ENCODE data around the gene SLC4A4. TPM values are rescaled to one million over a fixed set of nuclear protein-coding genes. Genes with fewer than 3 reads are reported as not detected.
"Not testable (repeated sequence)": the region's sequence is repeated elsewhere in the genome, so short reads cannot be mapped to it uniquely, and the experiment has no call there.

The SLC4A4 gene
- total and polyA plus RNA-seq, 12 donors = 0.24 to 1.5 (median 0.59) TPM

GRCh38 chr4:71402616-71403015 is 63.8 kb downstream of the SLC4A4 start:
- TF ChIP-seq POLR2A (IDR thresholded peaks at IDR 0.05) = no peak
- no peak for TF ChIP-seq CTCF (IDR thresholded peaks at IDR 0.05)
- intact Hi-C loops (cut with DNase I) = no loop called here

GRCh38 chr4:71404049-71404448 is 65.2 kb downstream of the SLC4A4 start:
- H3K4me1 ChIP-seq (replicated peaks in 1 of 2) = no peaks in the 10 kb centered on the region
- no peak for DNase-seq
- no peak overlapping the region for H3K27ac ChIP-seq
- no peak overlapping the region for H3K4me3 ChIP-seq
- intact Hi-C loops (cut with DNase I) = no loop called here
- TF ChIP-seq POLR2A (IDR thresholded peaks at IDR 0.05) (no peak), CTCF (IDR thresholded peaks at IDR 0.05) (no peak)
- H3K27me3 ChIP-seq = no peaks in the 10 kb centered on the region
- H3K36me3 ChIP-seq (replicated peaks in 1 of 2) = no peaks in the 10 kb centered on the region
- WGBS, 4 donors = 73 to 93% (median 87%) methylated on average over 1 of the region's 1 CpG
- peaks cover 0 to 5% (median 0%) of the 10 kb centered on the region in 3 donors for H3K9me3 ChIP-seq (replicated peaks in 1 of 3)

More at GRCh38 chr4:71402616-71403015, 63.8 kb downstream of the SLC4A4 start:
- H3K4me3 ChIP-seq = no peak overlapping the region
- no peak for DNase-seq
- H3K9me3 ChIP-seq (replicated peaks in 1 of 3) = no peaks in the 10 kb centered on the region
- H3K27ac ChIP-seq = no peak overlapping the region
- no peaks in the 10 kb centered on the region for H3K27me3 ChIP-seq
- no peaks in the 10 kb centered on the region for H3K36me3 ChIP-seq (replicated peaks in 1 of 2)
- no peaks in the 10 kb centered on the region for H3K4me1 ChIP-seq (replicated peaks in 1 of 2)

- H3K27me3 ChIP-seq = no peaks in the 10 kb centered on the region
- peaks cover 0 to 5% (median 0%) of the 10 kb centered on the region in 3 donors for H3K9me3 ChIP-seq (replicated peaks in 1 of 3)
- DNase-seq = no peak
- H3K4me1 ChIP-seq (replicated peaks in 1 of 2) = no peaks in the 10 kb centered on the region
- WGBS, 4 donors = 62 to 73% (median 65%) methylated on average over 2 of the region's 2 CpGs
- no peak overlapping the region for H3K4me3 ChIP-seq
- TF ChIP-seq CTCF (IDR thresholded peaks at IDR 0.05) = no peak
- no peak for TF ChIP-seq POLR2A (IDR thresholded peaks at IDR 0.05)
- intact Hi-C loops (cut with DNase I) = no loop called here
- H3K36me3 ChIP-seq (replicated peaks in 1 of 2) = no peaks in the 10 kb centered on the region
- H3K27ac ChIP-seq = no peak overlapping the region
These were observed 67.0 kb downstream of the SLC4A4 start for GRCh38 chr4:71405791-71406190.

GRCh38 chr4:71406459-71406963 is 67.7 kb downstream of the SLC4A4 start:
- H3K36me3 ChIP-seq (replicated peaks in 1 of 2) = no peaks in the 10 kb centered on the region
- H3K4me3 ChIP-seq = no peak overlapping the region
- TF ChIP-seq POLR2A (IDR thresholded peaks at IDR 0.05) = no peak
- TF ChIP-seq CTCF (IDR thresholded peaks at IDR 0.05) = no peak
- H3K4me1 ChIP-seq (replicated peaks in 1 of 2) = no peaks in the 10 kb centered on the region
- H3K27me3 ChIP-seq = no peaks in the 10 kb centered on the region
- no peak overlapping the region for H3K27ac ChIP-seq
- intact Hi-C loops (cut with DNase I) = no loop called here
- H3K9me3 ChIP-seq (replicated peaks in 1 of 3) = peaks cover 0 to 5% (median 0%) of the 10 kb centered on the region in 3 donors
- DNase-seq = no peak
- 78 to 93% (median 89%) methylated on average over 1 of the region's 1 CpG for WGBS, 4 donors

- DNase-seq; H3K27ac ChIP-seq; H3K4me1 ChIP-seq (replicated peaks in 1 of 2); H3K9me3 ChIP-seq (replicated peaks in 1 of 3); H3K4me3 ChIP-seq; H3K36me3 ChIP-seq (replicated peaks in 1 of 2); intact Hi-C loops (cut with DNase I); H3K27me3 ChIP-seq: not testable (repeated sequence)
These were observed 70.1 kb downstream of the SLC4A4 start for GRCh38 chr4:71408961-71409360.
